MG63 (cell line): Measurements from ENCODE around the gene RIN2. TPM values are rescaled to one million over a fixed set of nuclear protein-coding genes. Genes with fewer than 3 reads are reported as not detected.
"Not testable (repeated sequence)": the region's sequence is repeated elsewhere in the genome, so short reads cannot be mapped to it uniquely, and the experiment has no call there.

ENCODE experiments used
- DNase-seq: peaks from one replicate; pipeline ENCODE4 v3.0.0-alpha.2; 2020
- H3K27me3 ChIP-seq: fragments of 250-450 bp; sonication (Bioruptor Pico); 2 replicates; pipeline ENCODE4 v1.5.1; 2020; ENCODE audit warnings: mild to moderate bottlenecking, moderate library complexity
- H3K36me3 ChIP-seq: fragments of 250-450 bp; sonication (Bioruptor Pico); 2 replicates; pipeline ENCODE4 v1.5.1; 2020; ENCODE audit warnings: mild to moderate bottlenecking, moderate library complexity
- H3K4me3 ChIP-seq: fragments of 250-450 bp; sonication (Bioruptor Pico); 2 replicates; pipeline ENCODE4 v1.5.1; 2020; ENCODE audit warnings: mild to moderate bottlenecking, moderate library complexity
- H3K9me3 ChIP-seq: fragments of 250-450 bp; sonication (Bioruptor Pico); 2 replicates; pipeline ENCODE4 v1.5.1; 2020; ENCODE audit warnings: mild to moderate bottlenecking, moderate library complexity
- total RNA-seq: library from RNA; depleted of rRNA; stranded (reverse); fragments of >200 nt; shearing (Covaris generic); gene quantifications from 2 replicates; pipeline ENCODE4 v1.2.3, GENCODE V29; 2014; ENCODE audit warnings: low replicate concordance

RIN2 gene
- total RNA-seq, 1 experiment from 2014 or later = 15.2 TPM

DNA sequence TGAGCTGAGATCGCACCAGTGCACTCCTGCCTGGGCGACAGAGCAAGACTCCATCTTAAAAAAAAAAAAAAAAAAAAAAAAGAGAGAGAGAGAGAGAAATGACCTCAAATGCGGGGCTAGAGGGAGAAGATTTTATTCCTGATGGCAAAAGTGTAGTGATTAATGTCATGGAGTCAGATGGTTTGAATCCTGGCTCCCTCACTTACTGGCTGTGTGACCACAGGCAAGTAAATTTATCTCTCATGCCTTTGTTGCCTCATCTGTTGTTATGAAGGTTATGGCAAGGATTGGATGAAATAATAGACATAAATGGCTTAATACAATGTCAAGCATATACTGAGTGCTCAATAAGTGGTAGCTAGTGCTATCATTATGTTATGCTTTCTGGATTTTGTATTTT lies 29.3 kb downstream of the RIN2 start:
- Histone ChIP-seq H3K9me3 (no peaks in the 10 kb centered on the region), H3K4me3 (no peak overlapping the region), H3K36me3 (no peaks in the 10 kb centered on the region), H3K27me3 (no peaks in the 10 kb centered on the region)
- DNase-seq = no peak

DNA sequence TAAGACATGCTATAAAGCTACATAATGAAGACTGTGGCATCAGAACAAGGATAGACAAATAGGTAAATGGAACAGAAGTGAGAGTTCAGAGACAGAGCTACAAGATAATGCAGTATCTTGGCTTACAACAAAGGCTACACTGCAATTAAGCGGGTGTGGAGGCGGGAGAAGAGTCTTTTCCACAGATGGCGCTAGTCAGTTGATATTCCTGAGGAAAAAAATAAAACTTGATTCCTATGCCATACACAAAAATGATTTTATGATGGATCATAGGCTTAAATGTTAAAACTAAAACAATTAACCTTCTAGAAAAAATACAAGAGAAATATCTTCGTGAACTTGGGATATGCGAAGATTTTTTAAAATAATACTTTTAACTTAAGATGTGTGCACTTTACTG lies 31.0 kb downstream of the RIN2 start:
- no peak for DNase-seq
- H3K9me3 ChIP-seq = no peaks in the 10 kb centered on the region
- no peak overlapping the region for H3K4me3 ChIP-seq
- H3K27me3 ChIP-seq = no peaks in the 10 kb centered on the region
- H3K36me3 ChIP-seq = no peaks in the 10 kb centered on the region

DNA sequence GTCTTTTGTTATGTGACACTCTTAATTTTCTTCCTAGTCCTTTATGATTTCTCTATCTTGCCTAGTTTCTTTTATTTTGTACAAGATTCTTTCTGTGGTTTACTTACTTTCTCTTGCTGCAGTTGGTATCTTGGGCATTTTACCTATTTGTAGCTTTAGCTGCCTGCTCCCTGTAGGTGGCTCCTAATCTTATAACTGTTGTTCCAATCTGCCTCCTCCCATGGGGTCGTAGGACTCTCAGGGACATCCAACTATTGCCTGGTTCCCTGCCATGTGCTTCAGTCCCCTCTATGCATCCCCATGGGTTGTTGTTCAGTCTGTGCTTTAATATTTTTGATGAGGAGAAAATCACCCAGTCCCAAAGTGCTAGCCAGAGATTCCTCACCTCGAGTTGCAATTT lies 31.4 kb downstream of the RIN2 start:
- Histone ChIP-seq H3K9me3 (no peaks in the 10 kb centered on the region), H3K4me3 (no peak overlapping the region), H3K27me3 (no peaks in the 10 kb centered on the region), H3K36me3 (no peaks in the 10 kb centered on the region)
- no peak for DNase-seq

DNA sequence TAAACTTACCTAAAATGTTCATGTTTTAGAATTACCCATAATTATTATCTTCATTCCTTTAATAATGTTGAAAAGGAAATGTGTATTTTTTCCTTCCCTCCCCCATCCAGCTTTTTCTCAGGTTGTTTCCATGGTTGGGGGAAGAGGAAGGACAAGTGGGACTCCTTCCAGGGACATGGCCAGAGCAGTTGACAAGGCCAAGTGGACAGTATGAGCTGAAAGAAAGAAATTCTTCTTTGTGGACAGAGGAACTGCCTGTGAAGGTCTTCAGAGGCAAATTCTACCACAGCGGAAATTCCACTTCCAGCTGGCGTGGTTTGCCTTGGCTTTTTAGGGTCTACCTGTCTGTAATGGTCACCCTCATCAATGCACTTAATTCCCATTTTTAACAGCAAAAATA lies 33.8 kb downstream of the RIN2 start:
- no peak overlapping the region for H3K4me3 ChIP-seq
- no peak for DNase-seq
- no peaks in the 10 kb centered on the region for H3K27me3 ChIP-seq
- no peaks in the 10 kb centered on the region for H3K9me3 ChIP-seq
- H3K36me3 ChIP-seq = no peaks in the 10 kb centered on the region

DNA sequence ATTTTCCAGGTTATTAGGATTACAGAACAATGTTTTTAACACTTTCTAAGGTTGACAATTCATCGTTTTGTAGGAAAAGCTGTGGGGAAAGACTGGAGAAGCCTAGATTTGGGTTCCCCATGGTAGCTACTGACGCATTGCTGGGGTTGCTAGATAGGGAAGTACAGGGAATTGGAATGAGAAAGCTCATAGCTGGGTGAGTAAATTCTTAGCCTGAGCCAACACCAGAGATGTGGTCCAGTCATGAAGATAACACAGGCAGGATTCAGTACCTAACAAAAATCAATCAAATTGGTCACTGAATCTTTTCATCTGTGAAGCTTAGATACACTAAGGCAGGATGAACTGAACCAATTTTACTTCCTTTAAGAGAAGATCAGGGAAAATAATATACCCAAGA lies 35.7 kb downstream of the RIN2 start:
- H3K4me3 ChIP-seq = no peak overlapping the region
- H3K9me3 ChIP-seq = no peaks in the 10 kb centered on the region
- no peaks in the 10 kb centered on the region for H3K27me3 ChIP-seq
- no peaks in the 10 kb centered on the region for H3K36me3 ChIP-seq
- DNase-seq = no peak

DNA sequence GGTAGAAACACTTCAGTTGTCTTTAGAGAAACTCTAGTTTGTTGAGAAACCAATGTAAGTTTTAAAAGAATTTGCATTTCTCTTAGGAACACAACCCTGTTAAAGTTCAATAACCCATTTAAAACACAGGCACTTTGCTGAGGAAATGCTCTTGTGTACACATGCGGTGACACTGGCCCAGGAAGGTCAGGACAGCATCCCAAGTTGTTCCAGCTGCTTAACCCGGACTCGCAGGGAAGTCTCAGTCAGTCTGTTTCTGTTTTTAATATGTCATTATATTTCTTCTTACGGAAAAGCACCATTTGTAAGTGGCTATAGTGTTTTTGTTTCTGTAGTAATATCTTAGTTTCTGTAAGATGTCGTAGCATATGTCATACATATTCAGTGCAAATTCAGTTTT lies 36.9 kb downstream of the RIN2 start:
- H3K36me3 ChIP-seq = no peaks in the 10 kb centered on the region
- H3K9me3 ChIP-seq = no peaks in the 10 kb centered on the region
- DNase-seq = no peak
- H3K4me3 ChIP-seq = no peak overlapping the region
- no peaks in the 10 kb centered on the region for H3K27me3 ChIP-seq

DNA sequence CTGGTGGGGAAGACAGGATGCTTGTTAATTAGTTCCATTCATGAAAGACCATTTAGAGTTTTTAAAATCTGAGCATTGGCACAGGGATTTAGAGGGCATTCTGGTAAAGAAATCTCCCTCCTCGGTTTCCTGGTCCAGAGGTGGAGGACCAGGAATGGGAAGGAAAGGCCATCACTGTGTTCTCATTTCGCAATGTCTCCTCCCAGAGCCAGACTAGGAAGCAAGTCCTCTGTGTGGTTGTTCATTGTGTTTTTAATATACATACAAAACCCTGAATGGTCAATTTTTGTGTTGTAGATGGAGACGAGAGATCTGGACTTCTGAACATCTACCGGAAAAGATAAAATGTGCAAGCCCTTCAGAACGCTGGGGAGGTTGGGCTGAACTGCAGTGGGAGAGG lies 41.3 kb downstream of the RIN2 start:
- Histone ChIP-seq H3K4me3 (no peak overlapping the region), H3K9me3 (no peaks in the 10 kb centered on the region), H3K27me3 (no peaks in the 10 kb centered on the region), H3K36me3 (no peaks in the 10 kb centered on the region)
- no peak for DNase-seq

DNA sequence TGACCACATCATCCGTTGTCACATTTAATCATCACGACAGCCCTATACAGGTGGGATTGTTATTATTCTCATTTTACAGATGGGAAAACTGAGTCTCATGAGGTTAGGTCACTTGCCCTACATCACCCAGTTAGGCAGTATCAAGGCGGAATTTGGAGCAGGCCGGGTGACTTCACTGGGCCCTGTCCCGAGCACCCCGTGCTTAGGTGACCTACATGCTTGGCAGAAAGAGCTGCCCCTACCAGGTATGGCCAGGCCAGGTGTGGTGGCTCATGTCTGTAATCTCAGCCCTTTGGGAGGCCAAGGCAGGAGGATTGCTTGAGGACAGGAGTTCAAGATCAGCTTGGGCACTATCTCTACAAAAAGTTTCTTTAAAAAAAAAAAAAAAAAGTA lies 44.0 kb downstream of the RIN2 start:
- Histone ChIP-seq H3K27me3 (no peaks in the 10 kb centered on the region), H3K9me3 (no peaks in the 10 kb centered on the region), H3K36me3 (no peaks in the 10 kb centered on the region), H3K4me3 (no peak overlapping the region)
- DNase-seq = no peak

DNA sequence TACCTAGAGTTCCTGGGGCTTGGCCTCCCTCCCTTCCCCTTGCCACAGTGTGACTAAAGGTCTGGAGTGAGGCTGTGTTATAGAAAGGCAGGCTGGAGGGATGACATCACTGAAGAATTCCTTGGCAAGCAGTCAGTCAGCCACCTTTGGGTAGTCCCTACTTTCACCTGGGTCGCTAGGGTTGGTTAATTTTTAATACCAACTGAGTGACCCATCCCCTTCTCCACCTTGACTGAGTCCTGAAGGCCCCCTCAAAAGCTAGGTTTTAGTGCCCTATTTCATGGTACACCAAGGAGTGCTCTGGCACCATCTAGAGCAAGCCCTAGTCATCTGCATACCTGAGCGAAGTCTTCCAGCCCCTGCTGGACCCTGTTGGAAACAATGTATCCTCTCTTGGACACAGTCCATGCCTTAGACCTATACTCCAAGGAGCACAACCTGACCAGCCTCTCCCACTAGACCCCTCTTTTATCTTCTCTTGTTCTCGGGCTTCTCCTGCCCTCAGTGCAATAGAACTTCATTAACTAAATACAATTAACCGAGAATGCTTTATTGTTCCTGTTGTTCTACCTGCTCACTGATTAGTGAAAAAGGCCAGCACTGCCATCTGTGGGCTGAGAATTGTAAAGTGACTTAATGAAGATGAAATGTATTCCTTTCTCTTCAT lies 44.6 kb downstream of the RIN2 start:
- no peaks in the 10 kb centered on the region for H3K27me3 ChIP-seq
- no peak overlapping the region for H3K4me3 ChIP-seq
- H3K36me3 ChIP-seq = no peaks in the 10 kb centered on the region
- H3K9me3 ChIP-seq = no peaks in the 10 kb centered on the region
- no peak for DNase-seq

DNA sequence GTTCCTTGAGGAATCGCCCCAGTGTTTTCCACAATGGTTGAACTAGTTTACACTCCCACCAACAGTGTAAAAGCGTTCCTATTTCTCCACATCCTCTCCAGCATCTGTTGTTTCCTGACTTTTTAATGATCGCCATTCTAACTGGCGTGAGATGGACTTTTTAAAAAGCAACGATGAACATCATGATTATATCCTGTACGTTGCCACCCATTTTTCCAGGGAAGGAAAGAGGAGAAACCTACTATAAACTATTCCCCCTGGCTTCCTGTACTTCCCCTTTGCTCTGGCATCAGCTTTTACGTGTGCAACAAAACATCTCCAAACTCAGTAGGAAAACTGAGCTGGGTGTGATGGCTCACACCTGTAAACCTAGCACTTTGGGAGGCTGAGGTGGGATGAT lies 48.2 kb downstream of the RIN2 start:
- DNase-seq, H3K27me3 ChIP-seq, H3K9me3 ChIP-seq, H3K4me3 ChIP-seq, H3K36me3 ChIP-seq: not testable (repeated sequence)

DNA sequence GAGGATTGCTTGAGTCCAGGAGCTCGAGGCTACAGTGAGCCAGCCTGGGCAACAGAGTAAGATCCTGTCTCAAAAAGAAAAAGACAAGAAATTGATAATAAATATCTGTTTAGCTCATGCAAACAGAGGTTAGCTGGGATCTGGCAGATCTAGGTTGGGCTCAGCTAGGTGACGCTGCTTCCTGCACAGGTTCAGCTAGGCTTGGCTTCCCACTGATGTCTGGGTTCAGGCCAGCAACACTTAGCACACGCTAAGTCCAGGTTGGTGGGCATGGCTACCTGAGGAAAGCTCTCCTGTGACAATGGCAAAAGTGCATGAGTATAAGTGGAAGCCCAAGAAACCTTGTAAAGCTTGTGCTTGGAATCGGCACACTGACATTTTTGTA lies 48.7 kb downstream of the RIN2 start:
- H3K4me3 ChIP-seq = no peak overlapping the region
- no peaks in the 10 kb centered on the region for H3K36me3 ChIP-seq
- DNase-seq = no peak
- no peaks in the 10 kb centered on the region for H3K27me3 ChIP-seq
- H3K9me3 ChIP-seq = no peaks in the 10 kb centered on the region

DNA sequence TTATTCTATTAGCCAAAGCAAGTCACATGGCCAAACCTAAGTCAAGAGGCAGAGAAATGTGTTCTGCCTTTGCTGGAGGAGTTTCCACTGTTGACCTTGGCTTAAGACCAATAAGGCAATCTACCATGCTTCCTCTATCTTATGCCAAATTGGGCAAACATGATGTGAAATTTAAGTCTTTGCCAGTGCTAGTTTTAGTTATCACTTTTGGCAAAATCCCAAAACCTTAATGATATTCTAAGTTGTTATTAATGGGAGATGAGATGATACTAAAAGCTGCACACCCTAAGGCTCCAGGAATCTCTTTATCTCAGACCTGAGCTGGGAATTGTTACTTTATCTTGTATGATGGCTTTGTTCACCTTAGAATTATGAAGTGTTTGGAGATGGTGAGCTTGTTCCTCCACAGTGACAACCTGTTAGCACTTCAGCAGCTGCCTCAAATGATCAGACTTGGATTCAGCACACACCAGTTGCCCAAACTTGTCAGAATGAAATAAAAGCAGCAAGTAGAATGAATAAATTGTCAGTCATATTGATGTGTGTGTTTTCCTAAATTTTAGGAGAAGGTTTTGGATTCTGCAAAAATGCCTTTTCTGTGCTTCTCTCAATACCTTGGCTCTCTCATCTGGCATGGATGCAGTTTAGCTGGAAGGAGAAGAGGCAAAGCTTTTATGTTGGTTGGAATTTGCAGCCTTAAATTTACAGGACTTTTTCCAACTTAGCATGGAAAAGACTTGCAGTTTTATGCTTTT lies 49.3 kb downstream of the RIN2 start:
- Histone ChIP-seq H3K36me3 (no peaks in the 10 kb centered on the region), H3K9me3 (no peaks in the 10 kb centered on the region), H3K4me3 (no peak overlapping the region), H3K27me3 (no peaks in the 10 kb centered on the region)
- DNase-seq = no peak
